Measurements from ENCODE around the gene KHDC4. TPM values are rescaled to one million over a fixed set of nuclear protein-coding genes. Genes with fewer than 3 reads are reported as not detected.

The KHDC4 gene
- polyA plus RNA-seq, 1 donor, result 75.2 TPM

DNA sequence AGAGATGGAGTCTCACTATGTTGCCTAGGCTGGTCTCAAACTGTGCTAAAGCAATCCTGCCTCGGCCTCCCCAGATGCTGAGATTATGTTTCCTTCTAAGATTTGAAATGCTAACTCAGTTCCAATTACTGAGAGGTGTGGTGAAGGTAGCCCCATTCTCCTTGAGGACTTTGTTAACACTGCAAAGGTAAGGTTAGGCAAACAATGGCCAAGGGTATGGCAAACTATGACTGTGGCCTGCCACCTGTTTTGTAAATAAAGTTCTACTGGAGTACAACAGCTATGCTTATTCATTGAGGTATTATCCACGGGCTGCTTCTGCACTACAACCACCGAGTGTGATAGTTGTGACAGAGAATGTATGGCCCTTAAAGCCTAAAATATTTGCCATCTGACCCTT lies 13.5 kb downstream of the KHDC4 start:
- Histone ChIP-seq H3K4me1 (ENCODE audit: control insufficient read depth, insufficient read depth, low read length) (no peaks in the 10 kb centered on the region), H3K27me3 (ENCODE audit: control insufficient read depth, insufficient read depth, low read length) (no peaks in the 10 kb centered on the region), H3K9me3 (ENCODE audit: control insufficient read depth, low read depth, low read length) (no peaks in the 10 kb centered on the region), H3K36me3 (ENCODE audit: control insufficient read depth, insufficient read depth, low read length) (peaks cover 89% of the 10 kb centered on the region), H3K4me3 (ENCODE audit: low read length) (no peak overlapping the region), H3K27ac (ENCODE audit: low read length) (no peak overlapping the region)
- DNase-seq, result no peak
- WGBS (ENCODE audit: insufficient coverage, low lambda C conversion rate), result no CpG with 5 or more reads among the region's 3 CpGs

DNA sequence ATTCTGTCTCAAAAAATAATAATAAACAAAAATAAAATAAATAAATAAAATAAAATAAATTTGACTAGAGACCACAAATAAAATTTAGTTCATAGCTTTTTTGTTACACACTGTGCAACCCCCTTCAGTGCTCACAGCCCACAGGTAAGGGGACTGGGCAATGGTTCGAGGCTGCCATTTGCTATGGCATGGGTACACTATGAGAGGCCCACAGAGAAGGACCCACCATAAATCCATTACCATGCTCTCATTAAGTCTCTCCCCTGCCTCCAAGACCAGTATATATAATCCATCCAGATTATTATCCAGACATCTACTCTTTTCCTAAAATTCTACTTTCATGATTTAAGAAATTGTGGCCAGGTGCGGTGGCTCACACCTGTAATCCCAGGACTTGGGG lies 14.4 kb downstream of the KHDC4 start:
- Histone ChIP-seq H3K4me3 (ENCODE audit: low read length) (no peak overlapping the region), H3K4me1 (ENCODE audit: control insufficient read depth, insufficient read depth, low read length) (no peaks in the 10 kb centered on the region), H3K27ac (ENCODE audit: low read length) (no peak overlapping the region), H3K9me3 (ENCODE audit: control insufficient read depth, low read depth, low read length) (no peaks in the 10 kb centered on the region), H3K36me3 (ENCODE audit: control insufficient read depth, insufficient read depth, low read length) (peaks cover 87% of the 10 kb centered on the region), H3K27me3 (ENCODE audit: control insufficient read depth, insufficient read depth, low read length) (no peaks in the 10 kb centered on the region)
- WGBS (ENCODE audit: insufficient coverage, low lambda C conversion rate), result no CpG with 5 or more reads among the region's 2 CpGs
- DNase-seq, result no peak

DNA sequence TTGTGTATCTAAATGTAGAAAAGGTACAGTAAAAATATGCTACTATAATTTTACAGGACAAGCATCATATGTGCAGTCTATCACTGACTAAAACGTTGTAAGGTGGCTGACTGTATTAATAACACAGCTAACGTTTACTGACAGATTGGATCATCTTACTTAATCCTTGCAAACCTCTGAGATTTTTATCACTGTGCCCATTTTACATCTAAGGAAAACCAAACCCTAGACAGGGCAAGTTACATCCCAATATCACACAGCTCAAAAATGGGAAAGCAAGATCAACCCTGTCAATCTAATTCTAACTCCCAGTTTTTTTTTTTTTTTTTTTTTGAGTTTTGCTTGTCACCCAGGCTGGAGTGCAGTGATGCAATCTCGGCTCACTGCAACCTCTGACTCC lies 15.6 kb downstream of the KHDC4 start:
- no peak overlapping the region for H3K27ac ChIP-seq (ENCODE audit: low read length)
- H3K27me3 ChIP-seq (ENCODE audit: control insufficient read depth, insufficient read depth, low read length), result no peaks in the 10 kb centered on the region
- no peak overlapping the region for H3K4me3 ChIP-seq (ENCODE audit: low read length)
- H3K4me1 ChIP-seq (ENCODE audit: control insufficient read depth, insufficient read depth, low read length), result no peaks in the 10 kb centered on the region
- DNase-seq, result no peak
- no peaks in the 10 kb centered on the region for H3K9me3 ChIP-seq (ENCODE audit: control insufficient read depth, low read depth, low read length)
- H3K36me3 ChIP-seq (ENCODE audit: control insufficient read depth, insufficient read depth, low read length), result peaks cover 88% of the 10 kb centered on the region
- no CpG with 5 or more reads among the region's 3 CpGs for WGBS (ENCODE audit: insufficient coverage, low lambda C conversion rate)

DNA sequence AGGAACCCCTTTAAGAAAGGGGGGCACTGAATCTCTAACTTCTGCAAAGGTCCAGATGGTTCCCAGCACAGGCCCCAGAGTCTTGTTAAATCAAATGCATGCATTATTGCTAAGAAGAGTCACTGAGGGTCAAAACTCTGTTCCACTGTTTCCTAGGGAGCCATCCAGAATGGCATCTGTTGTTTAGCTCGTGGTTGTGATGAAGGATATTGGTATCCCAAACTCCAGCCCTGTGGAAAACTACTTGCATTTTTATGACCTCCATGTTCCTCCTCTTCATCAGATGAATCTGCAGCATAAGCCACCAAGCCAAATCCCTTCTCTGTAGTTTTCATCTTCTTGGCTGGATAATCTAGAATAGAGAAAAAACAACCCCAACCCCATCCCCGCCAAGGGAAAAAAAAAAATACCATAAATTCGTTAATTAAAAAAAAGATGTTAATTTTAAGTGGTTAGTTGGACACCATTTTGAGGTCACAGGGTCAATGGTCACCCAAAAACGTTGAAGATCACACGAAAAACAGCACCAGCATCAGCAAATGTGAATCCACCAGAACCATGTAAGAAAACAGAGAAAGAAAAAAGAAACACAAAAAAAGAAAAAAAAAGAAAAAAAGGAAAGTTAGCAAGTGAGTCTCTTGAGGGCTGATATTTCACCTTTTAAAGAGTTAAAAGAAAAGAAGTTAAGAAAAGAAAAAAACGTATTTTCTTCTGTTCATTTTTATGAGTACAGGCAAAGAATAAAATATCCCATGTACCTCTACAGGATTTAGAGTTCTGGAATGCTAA lies 20.1 kb downstream of the KHDC4 start:
- Histone ChIP-seq H3K4me1 (ENCODE audit: control insufficient read depth, insufficient read depth, low read length) (no peaks in the 10 kb centered on the region), H3K27me3 (ENCODE audit: control insufficient read depth, insufficient read depth, low read length) (no peaks in the 10 kb centered on the region), H3K36me3 (ENCODE audit: control insufficient read depth, insufficient read depth, low read length) (peaks cover 61% of the 10 kb centered on the region), H3K27ac (ENCODE audit: low read length) (no peak overlapping the region), H3K9me3 (ENCODE audit: control insufficient read depth, low read depth, low read length) (no peaks in the 10 kb centered on the region), H3K4me3 (ENCODE audit: low read length) (no peak overlapping the region)
- no peak for DNase-seq
- WGBS (ENCODE audit: insufficient coverage, low lambda C conversion rate), result 93% methylated on average over 4 of the region's 6 CpGs

DNA sequence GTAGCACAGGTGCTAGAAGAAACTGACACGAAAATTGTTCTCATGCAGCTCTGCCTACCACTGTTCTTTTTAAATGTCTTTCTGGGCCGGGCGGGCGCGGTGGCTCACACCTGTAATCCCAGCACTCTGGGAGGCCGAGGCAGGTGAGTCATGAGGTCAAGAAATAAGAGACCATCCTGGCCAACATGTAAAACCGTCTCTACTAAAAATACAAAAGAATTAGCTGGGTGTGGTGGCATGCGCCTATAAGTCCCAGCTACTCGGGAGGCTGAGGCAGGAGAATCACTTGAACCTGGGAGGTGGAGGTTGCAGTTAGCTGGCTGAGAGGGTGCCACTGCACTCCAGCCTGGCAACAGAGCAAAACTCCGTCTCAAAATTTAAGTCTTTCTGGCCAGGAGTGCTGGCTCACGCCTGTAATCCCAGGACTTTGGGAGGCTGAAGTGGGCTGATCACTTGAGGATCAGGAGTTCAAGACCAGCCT lies 22.1 kb downstream of the KHDC4 start:
- WGBS (ENCODE audit: insufficient coverage, low lambda C conversion rate), result no CpG with 5 or more reads among the region's 11 CpGs
- H3K4me3 ChIP-seq (ENCODE audit: low read length), result no peak overlapping the region
- H3K9me3 ChIP-seq (ENCODE audit: control insufficient read depth, low read depth, low read length), result no peaks in the 10 kb centered on the region
- no peaks in the 10 kb centered on the region for H3K27me3 ChIP-seq (ENCODE audit: control insufficient read depth, insufficient read depth, low read length)
- DNase-seq, result no peak
- peaks cover 57% of the 10 kb centered on the region for H3K36me3 ChIP-seq (ENCODE audit: control insufficient read depth, insufficient read depth, low read length)
- peak overlapping the region; percentile 86 for H3K27ac ChIP-seq (ENCODE audit: low read length)
- no peaks in the 10 kb centered on the region for H3K4me1 ChIP-seq (ENCODE audit: control insufficient read depth, insufficient read depth, low read length)

DNA sequence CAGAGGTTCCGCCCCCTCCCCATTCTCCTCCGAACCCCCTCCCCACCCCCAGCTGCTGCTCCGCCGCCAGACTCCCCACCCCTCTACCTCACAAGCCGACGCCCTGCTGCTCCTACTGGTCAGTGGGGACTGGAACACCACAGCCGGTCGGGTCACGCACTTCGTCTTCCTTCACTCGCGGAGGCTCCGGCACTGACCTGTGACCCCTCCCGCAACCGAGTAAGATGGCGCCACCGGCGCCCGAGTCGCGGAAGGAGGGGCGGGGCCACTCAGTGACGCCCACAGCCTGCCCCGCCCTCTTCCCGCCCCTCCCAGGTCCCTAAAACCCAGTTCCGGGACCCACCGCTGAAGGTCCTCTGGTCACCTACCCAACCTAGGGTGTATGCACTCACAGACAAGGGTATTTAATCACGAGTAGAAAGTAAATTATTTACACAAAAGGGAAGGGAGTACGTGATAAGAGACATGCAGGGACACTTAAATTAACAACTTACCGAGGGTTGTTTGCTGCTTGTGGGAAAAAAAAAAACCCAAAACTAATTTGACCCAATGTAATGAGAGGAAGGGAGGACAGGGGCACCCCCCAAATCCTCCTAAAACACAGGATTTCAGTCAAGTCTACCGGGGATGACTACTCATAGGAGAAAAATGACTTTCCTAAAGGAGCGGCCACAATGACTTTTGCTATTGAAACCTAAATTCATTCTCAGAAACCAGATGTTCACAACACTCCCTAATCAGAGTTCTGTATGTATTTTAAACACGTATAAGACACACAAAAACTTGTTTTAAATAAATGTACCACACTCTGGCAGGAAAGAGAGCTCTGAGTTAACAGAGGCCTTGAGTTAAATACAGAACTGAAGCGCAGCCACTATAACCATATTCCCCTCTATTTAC lies 22.8 kb downstream of the KHDC4 start, which contains the start of gene RIT1:
Gene RIT1 (minus strand): TSS at position 194 of the 900 bp plus-strand sequence. CDS start 588 bp downstream, outside the sequence.
- peak; percentile 85 to 91 for DNase-seq
- peak within 1 kb of the TSS; percentile 86 for H3K27ac ChIP-seq (ENCODE audit: low read length)
- H3K27me3 ChIP-seq (ENCODE audit: control insufficient read depth, insufficient read depth, low read length), result no peaks in the 10 kb centered on the region
- 0% methylated on average over 2 of the region's 34 CpGs for WGBS (ENCODE audit: insufficient coverage, low lambda C conversion rate)
- peaks cover 55% of the 10 kb centered on the region for H3K36me3 ChIP-seq (ENCODE audit: control insufficient read depth, insufficient read depth, low read length)
- no peaks in the 10 kb centered on the region for H3K4me1 ChIP-seq (ENCODE audit: control insufficient read depth, insufficient read depth, low read length)
- H3K4me3 ChIP-seq (ENCODE audit: low read length), result peak within 1 kb of the TSS; percentile 68
- no peaks in the 10 kb centered on the region for H3K9me3 ChIP-seq (ENCODE audit: control insufficient read depth, low read depth, low read length)

DNA sequence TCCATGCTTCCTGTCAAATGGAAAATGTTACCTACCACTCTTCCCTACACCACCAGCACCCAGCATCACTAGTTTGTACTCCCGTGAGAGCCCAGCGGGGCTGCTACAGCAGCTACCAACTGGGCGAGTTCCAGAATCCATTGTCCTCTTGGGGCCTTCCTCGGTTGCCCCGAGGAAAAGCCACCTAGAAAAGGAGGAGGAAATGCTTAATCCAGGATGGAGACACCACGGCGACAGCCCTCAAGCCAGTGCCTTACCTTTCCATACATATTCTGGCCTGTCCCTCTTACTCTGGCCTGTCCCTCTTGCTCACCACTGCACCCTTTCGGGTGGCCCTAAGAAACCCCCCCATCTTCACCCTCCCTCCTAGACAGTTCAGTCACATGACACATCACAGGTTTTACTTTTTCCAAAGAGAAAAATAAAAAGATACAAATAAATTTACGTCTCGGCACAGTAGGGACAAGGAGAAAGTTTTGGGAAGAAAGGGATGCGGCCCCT lies 23.5 kb downstream of the KHDC4 start:
- WGBS (ENCODE audit: insufficient coverage, low lambda C conversion rate), result no CpG with 5 or more reads among the region's 11 CpGs
- DNase-seq, result peak in 1 of 2 donors; percentile 65
- H3K4me1 ChIP-seq (ENCODE audit: control insufficient read depth, insufficient read depth, low read length), result no peaks in the 10 kb centered on the region
- H3K4me3 ChIP-seq (ENCODE audit: low read length), result peak overlapping the region; percentile 68
- H3K9me3 ChIP-seq (ENCODE audit: control insufficient read depth, low read depth, low read length), result no peaks in the 10 kb centered on the region
- H3K36me3 ChIP-seq (ENCODE audit: control insufficient read depth, insufficient read depth, low read length), result peaks cover 53% of the 10 kb centered on the region
- peak overlapping the region; percentile 86 for H3K27ac ChIP-seq (ENCODE audit: low read length)
- no peaks in the 10 kb centered on the region for H3K27me3 ChIP-seq (ENCODE audit: control insufficient read depth, insufficient read depth, low read length)

DNA sequence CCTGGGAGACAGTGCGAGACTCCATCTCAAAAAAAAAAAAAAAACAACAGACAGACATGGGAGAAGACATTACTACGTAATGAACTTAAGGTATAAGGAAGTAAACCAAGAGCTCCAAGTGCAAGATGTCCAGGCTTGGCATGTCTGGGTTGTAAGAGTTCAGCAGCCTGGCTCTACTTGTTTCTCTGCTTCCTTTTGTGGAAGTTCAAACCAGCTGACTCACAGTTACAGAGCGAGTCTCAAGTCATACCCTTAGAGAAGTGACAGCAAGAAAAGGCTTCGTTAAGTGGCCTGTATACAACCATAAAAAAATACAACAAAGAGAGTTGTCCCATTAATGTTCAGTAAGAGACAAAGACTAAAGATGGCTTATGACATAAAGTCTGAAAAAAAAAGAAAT lies 24.3 kb downstream of the KHDC4 start:
- no peaks in the 10 kb centered on the region for H3K4me1 ChIP-seq (ENCODE audit: control insufficient read depth, insufficient read depth, low read length)
- H3K9me3 ChIP-seq (ENCODE audit: control insufficient read depth, low read depth, low read length), result no peaks in the 10 kb centered on the region
- no peaks in the 10 kb centered on the region for H3K27me3 ChIP-seq (ENCODE audit: control insufficient read depth, insufficient read depth, low read length)
- WGBS (ENCODE audit: insufficient coverage, low lambda C conversion rate), result 76% methylated on average over 2 of the region's 4 CpGs
- peak overlapping the region; percentile 68 for H3K4me3 ChIP-seq (ENCODE audit: low read length)
- peak; percentile 36 to 50 for DNase-seq
- H3K27ac ChIP-seq (ENCODE audit: low read length), result peak overlapping the region; percentile 86
- H3K36me3 ChIP-seq (ENCODE audit: control insufficient read depth, insufficient read depth, low read length), result peaks cover 53% of the 10 kb centered on the region

DNA sequence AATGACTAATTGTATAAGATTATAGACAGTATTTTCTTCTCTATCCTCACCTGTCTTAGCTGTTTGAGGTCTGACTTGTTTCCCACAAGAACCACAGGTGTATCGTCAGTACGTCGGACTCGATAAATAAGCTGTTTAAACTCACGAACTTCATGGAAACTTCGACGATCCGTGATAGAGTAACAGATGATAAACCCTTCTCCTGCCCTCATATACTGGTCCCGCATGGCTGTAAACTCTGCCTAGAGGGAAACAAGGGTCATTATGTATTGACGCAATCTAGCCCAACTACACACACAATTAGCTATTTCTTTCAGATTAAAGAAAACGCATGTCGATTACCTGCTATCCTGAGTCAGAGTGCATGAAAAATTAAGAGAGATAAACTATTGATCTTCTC lies 30.0 kb downstream of the KHDC4 start:
- DNase-seq, result no peak
- no peak overlapping the region for H3K27ac ChIP-seq (ENCODE audit: low read length)
- H3K4me3 ChIP-seq (ENCODE audit: low read length), result no peak overlapping the region
- H3K4me1 ChIP-seq (ENCODE audit: control insufficient read depth, insufficient read depth, low read length), result no peaks in the 10 kb centered on the region
- no peaks in the 10 kb centered on the region for H3K9me3 ChIP-seq (ENCODE audit: control insufficient read depth, low read depth, low read length)
- H3K36me3 ChIP-seq (ENCODE audit: control insufficient read depth, insufficient read depth, low read length), result peaks cover 74% of the 10 kb centered on the region
- WGBS (ENCODE audit: insufficient coverage, low lambda C conversion rate), result no CpG with 5 or more reads among the region's 12 CpGs
- no peaks in the 10 kb centered on the region for H3K27me3 ChIP-seq (ENCODE audit: control insufficient read depth, insufficient read depth, low read length)

DNA sequence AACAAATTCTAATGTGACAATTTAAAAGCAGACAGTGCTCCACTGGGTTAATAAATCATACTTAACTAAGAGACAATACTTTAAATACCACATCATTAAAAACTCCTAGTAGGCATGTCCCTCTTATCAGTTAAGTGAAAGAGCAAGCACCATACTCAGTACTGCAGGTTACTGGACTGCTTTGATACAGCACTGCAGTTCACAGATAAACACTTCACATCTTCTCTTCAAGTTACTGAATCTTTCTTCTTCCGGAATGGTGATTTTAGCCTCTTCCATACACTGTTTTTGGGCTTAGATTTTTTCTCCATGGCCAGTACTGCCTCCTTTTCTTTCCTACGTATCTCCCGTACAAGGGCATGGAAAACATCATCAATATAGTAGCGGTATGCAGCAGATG lies 34.1 kb downstream of the KHDC4 start:
- Histone ChIP-seq H3K4me3 (ENCODE audit: low read length) (no peak overlapping the region), H3K27ac (ENCODE audit: low read length) (no peak overlapping the region), H3K36me3 (ENCODE audit: control insufficient read depth, insufficient read depth, low read length) (peaks cover 59% of the 10 kb centered on the region), H3K4me1 (ENCODE audit: control insufficient read depth, insufficient read depth, low read length) (no peaks in the 10 kb centered on the region), H3K9me3 (ENCODE audit: control insufficient read depth, low read depth, low read length) (no peaks in the 10 kb centered on the region), H3K27me3 (ENCODE audit: control insufficient read depth, insufficient read depth, low read length) (no peaks in the 10 kb centered on the region)
- WGBS (ENCODE audit: insufficient coverage, low lambda C conversion rate), result no CpG with 5 or more reads among the region's 4 CpGs
- DNase-seq, result no peak

All from large intestine (tissue), 3 donors.